ENCODE results near the gene MRPL20.

Gene MRPL20

DNA sequence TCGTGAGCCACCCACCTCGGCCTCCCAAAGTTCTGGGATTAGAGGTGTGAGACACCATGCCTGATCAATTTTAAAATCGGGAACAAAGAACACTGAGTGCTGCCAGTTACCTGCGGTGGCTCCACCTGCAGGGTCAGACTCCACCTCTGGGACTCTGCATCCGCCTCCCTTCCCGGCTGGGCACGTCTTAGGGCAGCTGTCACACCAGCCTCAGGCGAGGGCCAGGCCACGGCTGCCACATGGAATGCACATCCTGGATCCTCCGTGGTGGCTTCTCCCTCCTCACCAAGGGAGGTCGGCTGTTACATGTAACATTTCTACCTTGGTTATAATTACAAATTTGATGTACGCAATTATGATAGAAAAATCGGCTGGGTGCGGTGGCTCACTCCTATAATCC, 42.8 kb downstream of the MRPL20 start:
- DNase-seq (ENCODE audit: low read depth), result peak; percentile 54
- no peak overlapping the region for H3K4me3 ChIP-seq (ENCODE audit: low read length)
- TF ChIP-seq, protein P1, sequence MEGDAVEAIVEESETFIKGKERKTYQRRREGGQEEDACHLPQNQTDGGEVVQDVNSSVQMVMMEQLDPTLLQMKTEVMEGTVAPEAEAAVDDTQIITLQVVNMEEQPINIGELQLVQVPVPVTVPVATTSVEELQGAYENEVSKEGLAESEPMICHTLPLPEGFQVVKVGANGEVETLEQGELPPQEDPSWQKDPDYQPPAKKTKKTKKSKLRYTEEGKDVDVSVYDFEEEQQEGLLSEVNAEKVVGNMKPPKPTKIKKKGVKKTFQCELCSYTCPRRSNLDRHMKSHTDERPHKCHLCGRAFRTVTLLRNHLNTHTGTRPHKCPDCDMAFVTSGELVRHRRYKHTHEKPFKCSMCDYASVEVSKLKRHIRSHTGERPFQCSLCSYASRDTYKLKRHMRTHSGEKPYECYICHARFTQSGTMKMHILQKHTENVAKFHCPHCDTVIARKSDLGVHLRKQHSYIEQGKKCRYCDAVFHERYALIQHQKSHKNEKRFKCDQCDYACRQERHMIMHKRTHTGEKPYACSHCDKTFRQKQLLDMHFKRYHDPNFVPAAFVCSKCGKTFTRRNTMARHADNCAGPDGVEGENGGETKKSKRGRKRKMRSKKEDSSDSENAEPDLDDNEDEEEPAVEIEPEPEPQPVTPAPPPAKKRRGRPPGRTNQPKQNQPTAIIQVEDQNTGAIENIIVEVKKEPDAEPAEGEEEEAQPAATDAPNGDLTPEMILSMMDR (IDR thresholded peaks at IDR 0.05; ENCODE audit: insufficient read depth, low read depth, low read length, missing control alignments), result no peak

DNA sequence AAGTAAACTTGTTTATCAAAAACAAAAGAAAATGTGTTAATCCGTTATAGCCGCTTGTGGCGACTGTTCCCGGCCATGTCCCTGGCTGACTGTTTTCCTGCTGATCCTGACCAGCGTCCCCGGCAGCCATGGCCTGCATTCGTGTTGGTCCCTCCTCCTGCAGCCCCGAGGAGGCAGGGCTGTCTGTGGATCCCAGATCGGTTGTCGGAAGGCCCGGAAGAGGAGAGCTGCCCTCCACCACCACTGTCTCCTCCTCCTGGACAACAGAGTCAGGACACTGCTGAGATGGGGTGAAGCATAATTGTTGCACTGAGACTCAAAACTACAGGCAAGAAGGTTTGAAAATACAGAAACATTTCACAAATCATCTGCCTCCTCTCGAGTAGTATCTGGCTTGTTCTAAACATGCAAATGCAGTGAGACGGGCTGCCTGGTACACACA, 45.1 kb downstream of the MRPL20 start:
- H3K4me3 ChIP-seq (ENCODE audit: low read length), result no peak overlapping the region
- TF ChIP-seq, protein P1 (IDR thresholded peaks at IDR 0.05; ENCODE audit: insufficient read depth, low read depth, low read length, missing control alignments), result no peak
- DNase-seq (ENCODE audit: low read depth), result no peak

DNA sequence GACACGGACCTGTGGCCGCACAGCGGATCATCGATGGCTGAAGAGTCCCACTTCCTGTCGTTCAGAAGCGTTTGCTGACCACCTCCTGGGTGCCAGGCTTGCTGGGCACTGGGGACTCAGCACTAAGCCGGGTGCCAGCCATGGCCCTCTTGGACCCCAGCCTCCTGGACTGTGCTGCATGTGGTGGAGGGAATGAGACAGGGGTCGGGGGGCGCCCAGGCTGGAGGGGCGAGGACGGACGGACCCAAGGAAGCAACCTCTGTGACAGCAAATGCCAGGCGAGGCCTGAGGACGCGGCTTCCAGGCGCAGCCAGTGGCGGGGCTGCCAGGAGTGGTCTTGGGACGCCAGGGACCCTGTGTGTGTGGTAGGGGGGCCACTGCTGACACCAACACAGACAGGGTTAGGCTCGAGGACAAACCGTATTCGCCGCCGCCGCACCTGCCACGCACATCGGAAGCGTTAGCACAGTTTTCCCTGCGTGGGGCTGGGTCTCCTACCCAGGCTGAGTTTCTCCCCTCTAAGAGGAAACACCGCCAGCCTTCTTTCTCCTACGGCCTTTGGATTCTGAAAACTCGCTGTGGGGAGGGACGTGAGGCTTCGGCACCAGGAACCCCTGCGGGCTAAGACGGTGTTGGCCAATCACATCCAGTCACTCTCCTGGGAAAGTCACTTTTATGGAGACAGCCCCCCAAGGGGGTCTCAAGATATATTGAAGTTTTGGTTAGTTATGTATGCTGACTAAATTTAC, 45.7 kb downstream of the MRPL20 start:
- H3K4me3 ChIP-seq (ENCODE audit: low read length), result no peak overlapping the region
- TF ChIP-seq, protein P1 (IDR thresholded peaks at IDR 0.05; ENCODE audit: insufficient read depth, low read depth, low read length, missing control alignments), result no peak
- DNase-seq (ENCODE audit: low read depth), result no peak

DNA sequence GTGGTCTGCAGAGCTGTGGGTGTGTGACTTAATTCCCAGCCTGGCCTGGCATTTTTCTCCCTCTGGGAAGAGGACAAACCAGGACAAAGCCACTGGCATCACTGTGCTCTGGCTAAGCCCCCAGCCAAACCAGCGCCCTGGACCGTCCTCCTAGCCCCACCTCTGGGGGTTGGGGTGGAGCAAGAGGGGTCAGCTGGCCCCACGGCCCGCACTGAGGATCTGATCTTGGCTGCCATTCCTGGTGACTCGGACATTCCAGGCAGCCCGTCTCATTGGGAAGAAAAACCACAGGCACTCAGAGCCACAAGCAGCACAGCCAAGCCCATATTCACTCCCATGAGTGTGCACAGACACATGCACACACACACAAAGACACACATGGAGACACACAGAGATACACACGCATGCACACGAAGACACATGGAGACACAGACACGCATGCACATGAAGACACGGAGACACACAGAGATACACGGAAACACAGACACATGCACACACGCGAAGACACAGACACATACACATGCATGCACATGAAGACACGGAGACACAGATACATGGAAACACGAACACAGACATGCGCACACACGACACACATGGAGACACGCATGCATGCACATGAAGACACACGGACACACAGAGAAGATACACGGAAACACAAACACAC, 46.5 kb downstream of the MRPL20 start:
- peak; percentile 69 for DNase-seq (ENCODE audit: low read depth)
- no peak overlapping the region for H3K4me3 ChIP-seq (ENCODE audit: low read length)

DNA sequence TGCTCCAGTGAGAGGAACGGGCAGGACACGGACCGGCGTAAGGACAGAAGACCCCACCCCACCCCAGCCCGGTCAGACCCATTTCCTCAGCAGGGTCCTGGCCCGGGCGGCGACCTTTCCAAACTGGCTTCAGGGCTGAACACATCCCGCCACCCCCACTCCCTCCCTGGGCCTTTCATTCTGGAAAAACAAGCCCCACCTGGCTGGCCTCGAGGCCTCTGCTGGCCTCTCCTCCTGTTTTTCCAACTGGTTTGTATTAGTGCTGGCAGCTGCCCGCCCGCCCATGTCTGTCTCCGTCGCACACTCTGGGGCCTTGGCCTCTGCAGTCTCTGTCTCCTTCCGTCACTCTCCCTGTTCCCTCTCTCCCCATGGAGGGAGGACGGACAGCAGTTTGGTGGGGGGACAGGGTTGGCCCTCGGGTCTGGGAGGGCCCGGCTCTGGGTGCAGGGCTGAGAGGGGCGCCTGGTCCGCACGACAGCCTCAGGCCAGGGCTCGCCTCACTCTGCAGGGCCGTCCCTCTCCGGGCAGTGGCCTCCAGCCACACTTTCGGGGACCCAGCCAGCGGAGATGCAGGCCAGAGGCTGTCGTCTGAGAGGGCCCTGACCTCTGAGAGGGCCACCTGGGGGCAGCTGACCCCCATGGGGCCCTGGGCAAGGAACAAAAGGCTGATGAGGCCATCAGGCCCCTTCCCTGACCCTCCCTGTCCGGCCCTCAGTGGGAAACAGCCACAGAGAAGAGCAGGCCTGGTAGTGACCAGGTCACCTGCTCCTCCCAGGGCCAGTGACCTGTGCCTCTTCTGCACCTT, 47.2 kb downstream of the MRPL20 start:
- DNase-seq (ENCODE audit: low read depth), result no peak
- TF ChIP-seq, protein P1 (IDR thresholded peaks at IDR 0.05; ENCODE audit: insufficient read depth, low read depth, low read length, missing control alignments), result no peak
- no peak overlapping the region for H3K4me3 ChIP-seq (ENCODE audit: low read length)

More for the DNA sequence above, 46.5 kb downstream of the MRPL20 start:
- TF ChIP-seq, protein P1 (IDR thresholded peaks at IDR 0.05; ENCODE audit: insufficient read depth, low read depth, low read length, missing control alignments), result no peak

GRCh38 chr1:1359308-1359663, 47.8 kb downstream of the MRPL20 start:
- TF ChIP-seq, protein P1 (IDR thresholded peaks at IDR 0.05; ENCODE audit: insufficient read depth, low read depth, low read length, missing control alignments), result no peak
- DNase-seq (ENCODE audit: low read depth), result no peak

More at GRCh38 chr1:1359308-1359663, 47.8 kb downstream of the MRPL20 start:
- no peak overlapping the region for H3K4me3 ChIP-seq (ENCODE audit: low read length)
